Fibroblast of lung (primary cell): ENCODE measurements around the gene DCAF12. TPM values are rescaled to one million over a fixed set of nuclear protein-coding genes. Genes with fewer than 3 reads are reported as not detected.

Experiments
- DNase-seq, 2 donors: peaks; one replicate each; pipeline versions ENCODE4 v3.0.0 to v3.0.0-alpha.2; 2010; ENCODE audit warnings: low read depth in 2 of 2
- H2AFZ ChIP-seq: 2 replicates; pipeline ENCODE4 v1.5.1; 2012; ENCODE audit warnings: low read length, control low read depth, inconsistent platforms
- H3K27ac ChIP-seq: 2 replicates; pipeline ENCODE4 v1.5.1; 2011; ENCODE audit warnings: low read length, control low read depth; ENCODE audit not compliant: insufficient read depth
- H3K27me3 ChIP-seq: 2 replicates; pipeline ENCODE4 v1.5.1; 2011; ENCODE audit warnings: mild to moderate bottlenecking, low read length; ENCODE audit not compliant: control insufficient read depth, insufficient read depth
- H3K36me3 ChIP-seq: 2 replicates; pipeline ENCODE4 v1.5.1; 2011; ENCODE audit warnings: low read length; ENCODE audit not compliant: control insufficient read depth, insufficient read depth
- H3K4me1 ChIP-seq: 2 replicates; pipeline ENCODE4 v1.5.1; 2011; ENCODE audit warnings: low read length; ENCODE audit not compliant: control insufficient read depth, insufficient read depth; ENCODE audit errors: extremely low read depth
- H3K4me2 ChIP-seq: 2 replicates; pipeline ENCODE4 v1.5.1; 2011; ENCODE audit warnings: low read length, control low read depth; ENCODE audit not compliant: insufficient read depth; ENCODE audit errors: extremely low read depth
- H3K4me3 ChIP-seq, 4 experiments: fragments of 200-600 bp in 1 of 4; sonication (generic) in 1 of 4; replicated peaks in 1 of 4; 2 replicates each; pipeline ENCODE4 v1.5.1; 2011 to 2016; ENCODE audit warnings: low read length in 4 of 4, low read depth in 3 of 4, mild to moderate bottlenecking in 3 of 4, control low read depth in 2 of 4, inconsistent platforms in 1 of 4, mixed read lengths in 1 of 4; ENCODE audit not compliant: insufficient read depth in 1 of 4; ENCODE audit errors: control extremely low read depth in 1 of 4
- H3K79me2 ChIP-seq: 2 replicates; pipeline ENCODE4 v1.5.1; 2012; ENCODE audit warnings: mild to moderate bottlenecking, low read length, inconsistent platforms; ENCODE audit not compliant: control insufficient read depth, insufficient read depth
- H3K9ac ChIP-seq: 2 replicates; pipeline ENCODE4 v1.5.1; 2011; ENCODE audit warnings: mild to moderate bottlenecking, low read length, control low read depth; ENCODE audit not compliant: insufficient read depth
- H3K9me3 ChIP-seq: 2 replicates; pipeline ENCODE4 v1.5.1; 2012; ENCODE audit warnings: low read depth, low read length; ENCODE audit not compliant: control insufficient read depth, insufficient read depth
- H4K20me1 ChIP-seq: 2 replicates; pipeline ENCODE4 v1.5.1; 2011; ENCODE audit warnings: low read length; ENCODE audit not compliant: control insufficient read depth, insufficient read depth; ENCODE audit errors: extremely low read depth
- CTCF ChIP-seq, 2 donors: IDR thresholded peaks in 1 of 2; conservative IDR thresholded peaks in 1 of 2; 1 replicate in 1 of 2; 2 replicates in 1 of 2; pipeline ENCODE4 v1.5.1; 2011 to 2012; ENCODE audit warnings: low read length in 2 of 2, control low read depth in 1 of 2, inconsistent platforms in 1 of 2, low read depth in 1 of 2, mild to moderate bottlenecking in 1 of 2
- EZH2 ChIP-seq: IDR thresholded peaks from 2 replicates; pipeline ENCODE4 v1.5.1; 2012; ENCODE audit warnings: low read length, control low read depth, mild to moderate bottlenecking; ENCODE audit errors: missing control alignments
- polyA plus RNA-seq, 2 donors: library from polyadenylated mRNA; depleted of rRNA in 1 of 2; stranded (reverse) in 1 of 2; unstranded in 1 of 2; fragments of >200 nt; gene quantifications; 2 replicates each; pipeline ENCODE4 v1.2.1, GENCODE V29; 2011 to 2012; ENCODE audit warnings: missing spikeins in 1 of 2
- total RNA-seq: library from RNA; depleted of rRNA; stranded (reverse); fragments of >200 nt; gene quantifications from 2 replicates; pipeline ENCODE4 v1.2.1, GENCODE V29; 2014

DCAF12 gene
- total and polyA plus RNA-seq, 2 donors (not counting 1 experiment from before 2014, with no cell fraction given): 9.7 to 26.3 TPM

- H3K36me3 ChIP-seq: peaks cover 9% of the 10 kb centered on the region
- H3K79me2 ChIP-seq: no peaks in the 10 kb centered on the region
- no peak overlapping the region for H3K9ac ChIP-seq
- TF ChIP-seq CTCF (conservative IDR thresholded peaks at IDR 0.05 in 1 of 2, IDR thresholded peaks at IDR 0.05 in 1 of 2; ENCODE audit: low read depth in 1 of 2, low read length in 2 of 2) (no peak), EZH2 (no peak)
- no peak overlapping the region for H3K27ac ChIP-seq
- H3K9me3 ChIP-seq: no peaks in the 10 kb centered on the region
- no peak for DNase-seq
- no peaks in the 10 kb centered on the region for H3K4me1 ChIP-seq
- H4K20me1 ChIP-seq: no peaks in the 10 kb centered on the region
- no peak overlapping the region for H3K4me2 ChIP-seq
- H2AFZ ChIP-seq: no peak overlapping the region
- no peaks in the 10 kb centered on the region for H3K27me3 ChIP-seq
- H3K4me3 ChIP-seq: no peak overlapping the region
These were observed 23.7 kb downstream of the DCAF12 start for GRCh38 chr9:34102796-34103195.

- no peak for DNase-seq
- Histone ChIP-seq H3K9me3 (no peaks in the 10 kb centered on the region), H3K79me2 (no peaks in the 10 kb centered on the region), H2AFZ (no peak overlapping the region), H3K4me2 (no peak overlapping the region), H3K27me3 (no peaks in the 10 kb centered on the region), H3K27ac (no peak overlapping the region), H3K4me3 (no peak overlapping the region), H3K36me3 (peaks cover 3% of the 10 kb centered on the region), H4K20me1 (no peaks in the 10 kb centered on the region), H3K4me1 (no peaks in the 10 kb centered on the region), H3K9ac (no peak overlapping the region)
- TF ChIP-seq EZH2: no peak
- TF ChIP-seq CTCF (conservative IDR thresholded peaks at IDR 0.05 in 1 of 2, IDR thresholded peaks at IDR 0.05 in 1 of 2; ENCODE audit: low read depth in 1 of 2, low read length in 2 of 2): no peak
These were observed 28.2 kb downstream of the DCAF12 start for GRCh38 chr9:34098307-34098706.

- no peak overlapping the region for H3K27ac ChIP-seq
- H3K79me2 ChIP-seq: no peaks in the 10 kb centered on the region
- H3K4me2 ChIP-seq: no peak overlapping the region
- H3K36me3 ChIP-seq: peaks cover 3% of the 10 kb centered on the region
- H4K20me1 ChIP-seq: no peaks in the 10 kb centered on the region
- H3K9me3 ChIP-seq: no peaks in the 10 kb centered on the region
- H3K4me1 ChIP-seq: no peaks in the 10 kb centered on the region
- no peak for TF ChIP-seq CTCF (conservative IDR thresholded peaks at IDR 0.05 in 1 of 2, IDR thresholded peaks at IDR 0.05 in 1 of 2; ENCODE audit: low read depth in 1 of 2, low read length in 2 of 2)
- no peak for TF ChIP-seq EZH2
- no peak overlapping the region for H3K9ac ChIP-seq
- no peaks in the 10 kb centered on the region for H3K27me3 ChIP-seq
- no peak overlapping the region for H3K4me3 ChIP-seq
- no peak for DNase-seq
- no peak overlapping the region for H2AFZ ChIP-seq
These were observed 28.6 kb downstream of the DCAF12 start for GRCh38 chr9:34097865-34098264.
